GM21825 (cell line): ENCODE data around the gene KCNK15.
"Not testable (repeated sequence)": the region's sequence is repeated elsewhere in the genome, so short reads cannot be mapped to it uniquely, and the experiment has no call there.

Source experiments
- ATAC-seq: cut with Tn5 transposase; IDR thresholded peaks from one replicate; pipeline ENCODE4 v1.9.1; 2021; ENCODE audit warnings: mild to moderate bottlenecking, moderate library complexity; ENCODE audit not compliant: unreplicated experiment

Gene KCNK15

GRCh38 chr20:44758247-44759101 is 12.8 kb downstream of the KCNK15 start:
- no peak for ATAC-seq

GRCh38 chr20:44759595-44759994 is 13.9 kb downstream of the KCNK15 start:
- no peak for ATAC-seq

- no peak for ATAC-seq
Observed at GRCh38 chr20:44761423-44761822, 15.8 kb downstream of the KCNK15 start.

DNA sequence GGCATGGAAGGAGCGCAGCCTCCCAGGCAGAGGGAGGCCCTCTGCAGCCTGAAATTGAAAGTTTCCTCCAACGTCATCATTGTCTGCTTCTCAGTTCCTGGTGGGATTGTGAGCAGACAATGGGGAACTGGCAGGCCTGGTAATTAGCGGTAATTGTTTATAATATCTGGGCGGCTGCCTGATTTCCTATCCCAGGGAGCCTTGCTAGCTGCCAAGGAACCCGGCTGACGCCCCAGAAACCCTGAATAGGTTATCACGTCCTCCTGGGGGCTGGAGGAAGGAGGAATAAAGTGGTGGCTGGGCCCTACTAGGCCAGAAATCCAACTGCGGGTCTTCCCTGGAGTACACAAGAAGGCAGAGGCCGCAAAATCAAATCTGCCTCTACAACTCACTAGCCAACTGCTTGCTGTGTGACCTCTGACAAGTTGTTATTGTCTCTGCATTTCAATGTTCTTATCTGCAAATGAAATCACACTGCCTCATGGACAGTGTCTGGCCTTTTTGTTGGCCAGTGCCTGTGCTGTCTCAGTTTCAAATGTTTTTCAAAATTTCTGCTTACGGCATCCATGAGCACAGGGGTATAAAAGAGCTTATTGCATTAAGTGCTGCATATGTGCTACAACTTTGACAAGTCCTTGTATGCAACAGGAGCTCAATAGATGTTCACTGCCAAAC is 16.9 kb downstream of the KCNK15 start:
- no peak for ATAC-seq

- ATAC-seq: not testable (repeated sequence)
Observed at GRCh38 chr20:44763798-44764197, 18.1 kb downstream of the KCNK15 start.

- ATAC-seq: no peak
Observed at GRCh38 chr20:44765091-44765490, 19.4 kb downstream of the KCNK15 start.

GRCh38 chr20:44765701-44766347 is 20.2 kb downstream of the KCNK15 start:
- ATAC-seq: no peak

DNA sequence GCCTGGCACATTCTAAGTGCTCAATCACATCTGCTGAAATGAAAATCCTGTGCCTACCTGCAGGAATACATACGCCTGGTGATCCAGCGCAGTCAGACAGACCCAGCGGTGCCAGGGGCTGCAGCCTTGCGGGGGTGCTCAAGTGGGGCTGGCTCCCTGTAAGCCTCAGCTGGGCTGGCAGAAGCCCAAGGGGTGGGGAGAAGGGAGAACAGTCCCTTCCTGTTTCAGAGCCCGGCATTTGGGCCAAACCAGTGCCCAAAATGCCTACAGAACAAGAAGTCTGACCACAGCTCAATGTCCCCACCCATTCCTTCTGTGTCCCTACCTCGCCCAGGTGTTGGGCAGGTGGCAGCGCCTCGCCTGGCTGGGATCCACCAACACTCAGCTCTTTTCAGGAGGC is 22.6 kb downstream of the KCNK15 start:
- no peak for ATAC-seq

GRCh38 chr20:44768854-44769480 is 23.3 kb downstream of the KCNK15 start:
- no peak for ATAC-seq

DNA sequence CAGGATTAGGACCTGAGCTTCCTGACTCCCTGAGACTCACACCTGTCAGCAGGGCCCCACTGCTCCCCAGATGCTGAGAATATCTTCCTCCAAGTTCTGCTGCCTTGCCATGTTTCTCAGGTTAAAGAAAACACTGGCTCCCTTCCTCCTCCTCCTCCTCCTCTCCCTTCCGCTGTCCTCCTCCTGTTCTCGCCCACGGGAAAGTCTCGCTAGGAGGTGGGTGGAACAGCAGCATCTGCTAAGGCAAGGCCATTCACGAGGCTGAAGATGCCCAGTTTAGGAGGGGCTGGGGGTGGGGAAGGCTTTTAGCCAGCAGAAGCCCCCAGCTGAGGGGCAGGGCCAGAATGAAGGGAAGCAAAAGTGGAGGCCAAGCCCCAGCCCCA is 23.8 kb downstream of the KCNK15 start:
- no peak for ATAC-seq

DNA sequence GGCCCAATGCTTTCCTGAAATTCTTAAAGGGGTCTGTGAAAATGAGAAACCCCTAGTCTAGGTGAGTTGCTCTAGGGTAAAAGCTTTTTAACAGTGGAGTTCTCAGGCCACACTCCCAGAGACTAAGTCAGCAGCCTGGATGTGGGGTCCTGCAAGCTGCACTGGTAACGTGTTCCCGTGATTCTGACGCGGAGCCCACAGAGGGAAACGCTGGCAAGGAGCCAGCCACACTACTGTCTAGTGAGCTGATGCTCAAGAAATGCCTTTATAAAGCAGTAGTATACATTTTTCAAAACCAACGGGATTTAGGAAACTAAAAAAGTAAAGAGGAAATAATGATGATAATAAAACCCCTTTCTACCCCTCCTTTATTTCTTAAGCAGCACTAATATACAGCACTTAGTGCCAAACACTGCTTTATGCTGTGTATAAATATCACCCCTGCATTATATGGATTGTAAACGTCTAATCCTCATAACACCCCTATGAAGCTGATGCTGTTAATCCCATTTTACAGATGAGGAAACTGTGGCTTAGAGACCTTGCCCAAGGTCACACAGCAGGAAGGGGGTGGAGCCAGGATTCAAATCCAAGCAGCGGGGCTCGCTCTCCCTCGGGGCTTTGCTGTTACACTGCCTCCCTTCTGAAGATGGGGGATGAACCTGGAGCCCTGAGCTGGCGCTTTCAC is 25.0 kb downstream of the KCNK15 start:
- no peak for ATAC-seq

- ATAC-seq: no peak
Observed at GRCh38 chr20:44771172-44771535, 25.5 kb downstream of the KCNK15 start.

DNA sequence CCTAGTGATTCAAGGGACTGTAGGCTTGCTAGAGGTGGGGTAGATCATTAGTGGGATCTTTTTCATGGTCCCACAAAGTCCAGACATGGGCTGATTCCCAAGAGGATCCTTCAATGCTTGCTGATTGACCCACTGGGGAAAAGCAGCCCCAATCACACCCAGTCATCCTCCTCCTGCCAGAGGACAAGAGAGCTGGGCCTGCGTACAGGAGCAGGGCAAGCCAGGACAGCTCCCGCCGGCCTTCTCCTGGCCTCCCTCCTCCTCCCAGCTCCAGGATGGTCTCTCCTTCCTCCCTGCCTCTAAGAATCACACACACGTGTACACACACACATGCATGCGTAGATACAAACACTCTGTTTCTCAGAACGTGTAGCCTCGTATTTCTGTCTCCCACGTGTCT is 27.0 kb downstream of the KCNK15 start:
- ATAC-seq: no peak

DNA sequence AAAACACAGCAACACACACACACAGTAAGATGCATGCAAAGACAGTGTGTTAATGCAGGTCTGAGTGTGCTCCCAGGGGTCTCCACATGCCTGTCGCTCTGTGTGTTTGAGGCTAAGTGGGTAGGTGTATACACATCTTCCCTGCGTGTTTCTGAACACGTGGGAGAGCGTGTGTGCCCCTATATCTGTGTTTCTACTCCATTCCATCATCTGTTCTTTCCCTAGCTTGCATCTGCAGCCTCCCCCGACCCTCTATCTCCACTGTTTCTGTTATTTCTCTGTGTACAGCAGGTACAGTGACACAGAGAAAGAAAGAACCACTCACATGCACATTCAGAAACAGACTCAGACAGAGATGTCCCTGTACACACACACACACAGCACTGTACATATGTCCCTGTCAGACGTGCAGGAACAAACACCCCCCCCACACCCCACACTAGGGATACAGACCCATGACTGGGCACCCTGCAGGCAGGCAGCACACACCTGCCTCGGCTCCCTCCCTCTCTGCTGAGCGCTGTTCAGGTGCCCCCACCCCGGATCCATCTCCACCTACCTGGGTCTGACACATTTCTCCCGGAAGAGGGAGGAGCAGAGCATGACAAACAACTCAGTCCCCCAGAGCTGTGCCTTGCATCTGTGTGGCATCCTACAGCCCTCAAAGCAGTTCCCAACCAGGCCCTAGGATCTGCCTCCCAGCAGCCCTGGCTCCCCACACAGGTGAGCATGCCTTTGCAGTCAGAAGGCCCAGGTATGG is 27.6 kb downstream of the KCNK15 start:
- no peak for ATAC-seq

GRCh38 chr20:44776980-44777379 is 31.3 kb downstream of the KCNK15 start:
- ATAC-seq: no peak

GRCh38 chr20:44780226-44780625 is 34.6 kb downstream of the KCNK15 start:
- ATAC-seq: no peak

GRCh38 chr20:44781118-44781517 is 35.5 kb downstream of the KCNK15 start:
- no peak for ATAC-seq

DNA sequence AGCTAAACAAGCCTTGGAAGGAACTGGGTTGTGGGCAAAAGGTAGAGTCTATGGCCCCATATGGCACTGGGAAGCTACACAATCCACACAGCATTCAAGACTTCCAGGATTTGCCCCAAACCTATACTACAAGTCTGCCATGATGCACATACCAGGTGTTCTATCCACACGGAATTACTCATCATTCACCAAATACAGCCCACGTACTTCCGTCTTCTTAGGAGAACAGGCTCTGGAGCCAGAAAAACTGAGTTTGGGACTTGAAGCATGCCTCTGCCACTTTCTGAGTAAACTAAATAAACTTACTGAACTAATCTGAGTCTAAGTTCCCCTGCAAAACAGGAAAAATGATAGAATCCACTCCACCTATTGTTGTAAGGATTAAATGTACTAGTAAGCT is 36.1 kb downstream of the KCNK15 start:
- no peak for ATAC-seq

GRCh38 chr20:44784688-44785087 is 39.0 kb downstream of the KCNK15 start:
- ATAC-seq: no peak

DNA sequence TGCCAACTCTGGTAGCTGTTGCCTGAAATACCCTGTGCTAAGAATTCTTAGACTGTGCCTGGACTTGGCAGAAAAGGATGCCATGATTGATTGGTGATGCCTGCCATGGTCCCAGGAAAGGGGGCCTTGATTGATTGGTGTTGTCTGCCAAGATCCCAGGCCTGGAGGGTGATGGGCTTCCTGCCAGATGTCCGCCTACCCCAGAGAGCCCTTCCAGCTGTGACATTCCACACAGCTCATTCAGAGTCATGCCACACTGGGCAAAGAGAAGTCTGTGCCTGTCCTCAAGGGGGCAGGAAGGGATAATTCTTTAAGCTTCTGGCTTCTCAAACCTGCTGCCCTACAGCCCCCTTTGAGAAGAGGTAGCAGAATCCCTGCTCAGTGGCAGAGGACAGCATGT is 40.1 kb downstream of the KCNK15 start:
- ATAC-seq: no peak
